Hindlimb muscle (tissue), 1 donor: ENCODE measurements around the gene TIAM2. TPM values are rescaled to one million over a fixed set of nuclear protein-coding genes. Genes with fewer than 3 reads are reported as not detected.

ENCODE experiments used
- DNase-seq: peaks from one replicate; pipeline ENCODE4 v3.0.0-alpha.2; 2013
- polyA plus RNA-seq: library from polyadenylated mRNA; unstranded; fragments of 120-200 nt; gene quantifications from one replicate; pipeline ENCODE4 v1.2.1, GENCODE V29; 2013; ENCODE audit not compliant: insufficient read length

TIAM2 gene
- polyA plus RNA-seq, 1 donor = 13.6 TPM

GRCh38 chr6:155303361-155303870 is 308.3 kb downstream of the TIAM2 start:
- no peak for DNase-seq

- DNase-seq = no peak
These were observed 311.8 kb downstream of the TIAM2 start for GRCh38 chr6:155306958-155307357.
